CD4-positive, alpha-beta T cell treated with Interleukin-6 for 4 hours (primary cell): ENCODE measurements around the gene SNX2.

Experiments used
- DNase-seq: peaks from one replicate; pipeline ENCODE4 v3.0.0-alpha.2; 2020; ENCODE audit warnings: mixed read lengths

Gene SNX2

DNA sequence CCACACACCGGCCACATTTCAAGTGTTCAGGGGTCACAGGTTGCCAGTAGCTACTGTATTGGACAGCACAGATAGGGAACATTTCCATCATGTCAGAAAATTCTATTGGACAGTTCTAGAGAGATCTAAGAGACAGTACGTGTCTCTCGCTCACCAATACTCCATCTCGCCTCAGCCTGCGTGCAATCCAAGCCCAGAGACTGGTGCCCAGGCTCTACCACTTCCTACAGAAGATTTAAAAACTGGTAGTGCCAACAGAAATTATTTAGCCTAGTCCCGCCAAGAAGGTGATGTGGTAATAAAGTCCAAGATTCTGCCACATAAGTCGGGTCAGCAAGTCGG lies 390 bp upstream of the SNX2 start:
- no peak for DNase-seq

DNA sequence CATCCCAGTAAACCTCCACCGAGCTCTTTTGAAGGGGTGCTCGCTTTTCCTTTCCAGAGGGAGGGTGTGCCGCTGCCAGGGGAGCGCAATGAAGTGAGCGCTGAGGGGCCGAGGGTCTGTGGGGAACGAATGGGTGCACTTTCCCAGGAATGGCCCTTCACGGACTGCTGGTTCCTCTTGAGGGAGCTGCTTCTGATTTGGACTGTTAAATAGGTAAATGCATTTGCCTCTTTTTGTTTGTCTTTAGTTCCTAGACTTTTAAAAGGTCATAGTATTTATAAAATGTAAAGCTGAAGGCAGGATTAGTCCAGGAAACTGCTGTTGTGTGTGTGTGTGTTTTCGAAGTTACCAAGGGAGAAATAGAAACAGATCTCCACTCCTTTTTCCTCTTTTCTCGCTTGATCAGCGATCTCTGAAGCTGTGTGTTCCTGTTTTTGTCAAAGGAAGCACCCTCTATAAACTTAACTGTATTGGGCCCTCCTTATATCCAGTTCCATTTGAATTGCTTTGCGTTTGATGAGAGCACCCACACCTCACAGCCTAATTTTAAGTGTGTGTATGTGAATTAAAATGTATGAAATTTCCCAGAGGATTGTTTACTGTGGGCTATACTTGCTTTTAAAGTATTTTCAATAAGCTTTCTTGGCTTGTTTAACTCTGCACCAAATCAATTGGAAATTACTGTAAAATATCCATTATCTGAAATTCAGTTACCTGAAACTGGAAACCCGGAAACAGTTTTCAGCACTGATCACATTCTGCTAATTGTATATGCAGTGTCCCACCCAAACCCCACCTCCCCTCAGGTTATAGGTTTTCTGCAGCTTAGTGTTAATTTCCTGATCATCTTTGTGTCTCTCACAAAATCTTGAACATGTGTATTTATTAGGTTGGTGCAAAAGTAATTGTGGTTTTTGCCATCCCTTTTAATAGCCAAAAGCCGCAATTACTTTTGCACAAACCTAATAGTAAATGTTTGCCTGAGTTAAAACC lies 966 bp downstream of the SNX2 start:
- DNase-seq: no peak

DNA sequence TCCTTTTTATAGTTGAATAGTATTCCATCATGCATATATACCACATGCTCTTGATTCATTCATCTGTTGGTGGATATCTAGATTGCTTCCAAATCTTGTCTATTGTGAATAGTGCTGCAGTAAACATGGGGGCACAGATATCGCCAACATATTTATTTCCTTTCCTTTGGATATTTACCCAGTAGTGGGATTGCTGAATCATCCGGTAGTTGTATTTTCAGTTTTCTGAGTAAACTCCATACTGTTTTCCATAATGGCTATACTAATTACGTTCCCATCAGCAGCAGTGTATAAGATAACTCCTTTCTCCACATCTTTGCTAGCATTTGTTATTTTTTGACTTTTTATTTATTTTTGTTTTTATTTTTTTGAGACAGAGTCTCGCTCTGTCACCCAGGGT lies 3.3 kb downstream of the SNX2 start:
- DNase-seq: no peak

DNA sequence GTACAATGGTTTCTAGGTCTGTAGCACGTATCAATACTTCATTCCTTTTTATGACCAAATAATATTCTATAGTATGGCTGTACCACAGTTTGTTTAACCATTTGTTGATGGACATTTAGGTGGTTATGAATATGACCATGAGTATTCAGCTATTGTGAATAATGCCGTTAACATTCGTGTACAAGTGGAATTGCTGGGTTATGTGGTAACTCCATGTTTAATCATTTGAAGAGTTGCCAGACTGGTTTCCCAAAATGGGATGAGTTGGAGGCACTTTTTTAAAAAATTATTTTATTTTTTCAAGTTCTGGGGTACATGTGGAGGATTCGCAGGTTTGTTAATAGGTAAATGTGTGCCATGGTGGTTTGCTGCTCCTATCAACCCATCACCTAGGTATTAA lies 4.6 kb downstream of the SNX2 start:
- no peak for DNase-seq

DNA sequence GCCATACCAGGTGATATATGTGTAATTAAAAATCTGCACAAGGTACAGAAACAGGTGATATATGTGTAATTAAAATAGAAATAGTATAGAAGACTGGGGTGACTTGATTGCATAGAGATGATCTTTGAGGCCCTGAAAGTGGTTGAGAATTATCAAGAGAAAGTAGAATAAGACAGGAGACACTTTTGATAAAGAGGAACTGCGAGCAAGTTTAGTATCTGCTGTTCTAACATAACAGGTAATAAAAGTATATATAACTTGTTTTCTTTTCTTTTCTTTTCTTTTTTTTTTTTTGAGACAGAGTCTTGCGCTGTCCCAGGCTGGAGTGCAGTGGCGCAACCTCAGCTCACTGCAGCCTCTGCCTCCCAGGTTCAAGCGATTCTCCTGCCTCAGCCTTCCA lies 5.4 kb downstream of the SNX2 start:
- no peak for DNase-seq

- no peak for DNase-seq
Observed at GRCh38 chr5:122781465-122781864, 6.6 kb downstream of the SNX2 start.

DNA sequence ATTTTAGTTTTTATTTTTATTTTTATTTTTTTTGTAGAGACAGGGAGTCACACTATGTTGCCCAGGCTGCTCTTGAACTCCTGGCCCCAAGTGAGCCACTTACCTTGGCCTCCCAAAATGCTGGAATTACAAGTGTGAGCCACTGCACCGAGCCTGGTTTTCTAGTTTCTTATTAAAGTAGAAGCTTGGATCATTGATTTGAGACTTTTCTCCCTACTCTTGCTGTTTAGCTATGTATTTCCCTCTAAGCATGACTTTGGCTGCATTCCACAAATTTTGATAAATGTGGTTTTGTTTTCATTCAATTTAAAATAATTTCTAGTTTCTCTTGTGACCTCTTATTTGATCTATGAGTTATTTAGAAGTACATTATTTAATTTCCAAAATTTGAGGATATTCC lies 10.4 kb downstream of the SNX2 start:
- DNase-seq: no peak

DNA sequence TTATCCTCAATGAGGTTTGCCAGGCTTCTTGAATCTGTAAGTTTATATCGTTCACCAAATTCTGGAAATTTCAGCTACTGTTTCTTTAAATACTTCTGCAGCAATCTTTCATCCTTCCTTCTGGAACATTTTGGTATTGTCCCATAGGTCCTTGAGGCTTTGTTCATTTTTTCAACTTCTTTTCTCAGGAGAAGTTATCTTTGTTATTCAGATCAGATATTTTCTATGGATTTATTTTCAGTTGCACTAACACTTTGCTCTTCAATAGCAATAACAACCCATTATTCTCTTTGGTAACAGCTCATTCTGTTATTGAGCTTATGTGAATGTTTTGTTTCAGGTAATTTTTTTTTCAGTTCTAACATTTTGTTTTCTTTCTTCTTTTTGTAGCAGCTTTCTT lies 13.5 kb downstream of the SNX2 start:
- DNase-seq: no peak

GRCh38 chr5:122788996-122789395 lies 14.1 kb downstream of the SNX2 start:
- no peak for DNase-seq

DNA sequence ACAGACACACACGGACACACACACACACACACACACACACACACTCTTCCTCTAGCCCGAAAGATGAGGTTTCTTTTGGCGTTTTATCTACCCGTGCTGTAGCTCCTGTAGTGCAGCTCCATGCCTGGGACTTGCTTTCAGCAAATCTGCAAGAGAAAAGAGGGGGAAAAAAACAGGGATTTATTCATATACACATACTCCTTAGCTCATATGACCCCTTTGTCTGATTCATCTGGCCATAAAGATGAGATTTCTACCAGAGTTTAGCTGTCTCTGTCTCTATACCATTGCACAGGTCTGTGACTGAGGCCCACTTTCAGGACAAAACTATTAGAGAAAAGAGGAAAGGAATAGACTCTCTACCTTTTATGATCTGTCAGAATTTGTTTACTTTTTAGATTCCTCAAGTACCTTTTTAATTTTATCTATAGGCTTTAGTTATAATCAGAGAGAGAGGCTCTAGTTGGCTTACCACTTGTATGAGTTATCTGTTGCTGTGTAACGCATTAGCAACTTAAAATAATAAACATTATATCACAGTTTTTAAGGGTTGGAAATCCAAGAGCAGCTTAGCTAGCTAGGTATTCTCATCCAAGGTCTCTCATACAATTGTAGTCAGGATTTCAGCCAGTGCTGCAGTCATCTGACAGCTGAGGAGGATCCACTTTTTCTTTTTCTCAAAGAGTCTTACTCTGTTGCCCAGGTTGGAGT lies 14.7 kb downstream of the SNX2 start:
- no peak for DNase-seq

DNA sequence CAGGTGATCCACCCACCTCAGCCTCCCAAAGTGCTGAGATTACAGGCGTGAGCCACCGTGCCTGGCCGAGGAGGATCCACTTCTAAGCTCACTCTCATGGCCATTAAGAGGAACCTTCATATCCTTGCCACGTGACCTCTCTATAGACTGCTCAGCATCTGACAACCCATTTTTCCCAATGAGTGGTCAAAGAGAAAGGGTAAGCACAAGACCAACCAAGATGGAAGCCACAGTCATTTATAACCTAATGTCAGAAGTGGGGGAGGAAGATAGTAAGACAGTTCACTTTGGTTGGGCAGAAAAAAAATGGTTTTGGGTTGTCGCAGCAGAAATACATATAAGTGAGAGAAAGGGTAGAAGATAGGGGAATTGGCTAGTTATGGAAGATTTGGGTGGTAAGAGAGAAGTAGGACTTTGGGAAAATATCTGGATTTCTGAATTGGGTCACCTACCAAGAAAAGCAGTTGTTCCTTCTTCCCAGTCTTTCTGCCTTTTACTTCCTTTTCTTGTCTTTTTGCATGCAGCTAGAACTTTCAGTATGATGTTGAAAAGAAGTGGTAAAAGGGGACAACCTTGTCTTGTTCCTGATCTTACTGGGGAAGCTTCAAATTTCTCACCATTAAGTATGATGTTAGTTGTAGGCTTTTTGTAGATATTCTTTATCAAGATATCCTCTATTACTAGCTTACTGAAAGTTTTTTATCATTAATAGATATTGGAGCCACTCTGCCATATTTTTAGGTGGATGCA lies 15.6 kb downstream of the SNX2 start:
- no peak for DNase-seq

DNA sequence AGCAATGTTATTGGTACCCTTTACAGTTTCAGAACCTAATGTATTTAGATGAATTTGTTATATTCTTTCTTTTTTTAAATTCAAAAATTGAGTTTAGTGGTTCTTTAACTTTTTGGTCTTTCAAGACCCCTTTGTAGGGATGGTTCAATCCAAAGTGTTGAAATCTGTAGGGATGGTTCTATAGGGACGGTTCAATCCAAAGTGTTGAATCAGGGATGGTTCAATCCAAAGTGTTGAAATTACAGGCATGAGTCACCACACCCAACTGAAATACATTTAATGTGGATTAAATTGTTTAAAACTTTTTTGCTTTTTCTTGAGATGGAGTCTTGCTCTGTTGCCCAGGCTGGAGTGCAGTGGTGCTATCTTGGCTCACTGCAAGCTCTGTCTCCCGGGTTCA lies 30.6 kb downstream of the SNX2 start:
- DNase-seq: no peak

- no peak for DNase-seq
Observed at GRCh38 chr5:122810405-122810804, 35.5 kb downstream of the SNX2 start.

- DNase-seq: no peak
Observed at GRCh38 chr5:122815218-122815767, 40.4 kb downstream of the SNX2 start.

DNA sequence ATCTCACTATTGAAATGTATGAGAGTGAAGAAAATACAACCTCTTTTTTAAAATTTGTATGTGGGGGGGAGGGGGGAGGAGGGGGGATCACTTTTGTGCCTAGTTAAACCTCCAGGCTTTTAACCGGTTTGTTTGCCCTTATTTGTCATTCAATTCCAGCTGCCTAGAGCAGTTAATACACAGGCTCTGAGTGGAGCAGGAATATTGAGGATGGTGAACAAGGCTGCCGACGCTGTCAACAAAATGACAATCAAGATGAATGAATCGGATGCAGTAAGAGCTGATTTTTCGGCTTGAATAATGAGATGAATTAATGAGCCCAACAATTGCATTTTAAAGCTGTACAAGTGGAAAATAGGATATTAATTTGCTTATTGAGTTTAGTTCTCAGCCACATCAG lies 41.9 kb downstream of the SNX2 start:
- no peak for DNase-seq

DNA sequence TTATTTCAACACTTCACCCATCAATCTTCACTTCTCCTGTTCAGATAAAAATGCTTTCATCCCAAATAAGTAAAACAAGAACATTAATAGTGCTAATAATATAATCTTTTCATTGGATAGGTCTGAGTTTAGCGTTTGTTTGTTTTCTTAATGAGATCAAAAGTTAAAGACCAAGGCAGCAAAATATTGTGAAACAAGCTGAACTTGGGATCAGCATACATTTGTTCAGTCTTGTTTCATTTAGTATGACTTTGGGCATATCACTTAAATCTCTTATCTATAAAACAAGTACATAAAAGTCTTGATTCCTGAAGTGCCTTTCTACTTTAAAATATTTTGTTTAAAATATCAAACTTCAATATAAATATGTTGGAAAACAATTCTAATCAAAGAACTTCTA lies 57.1 kb downstream of the SNX2 start:
- no peak for DNase-seq

DNA sequence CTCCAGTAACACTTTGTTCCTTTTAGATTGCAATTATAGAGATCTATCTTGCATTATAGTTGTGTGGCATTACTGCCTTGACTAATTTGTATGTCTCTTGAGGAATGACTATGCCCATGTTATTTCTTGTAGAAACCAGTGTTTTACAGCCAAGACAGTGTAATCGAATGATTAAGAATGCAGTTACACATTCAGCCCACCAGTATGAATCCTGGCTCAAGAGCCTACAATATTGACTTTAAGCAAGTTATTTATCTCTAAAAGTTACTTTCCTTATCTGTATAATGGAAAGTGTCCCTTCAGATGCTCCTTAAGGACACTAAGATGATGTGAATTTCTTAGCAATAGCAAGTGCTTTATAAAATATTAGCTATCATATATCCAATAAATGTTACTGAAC lies 60.8 kb downstream of the SNX2 start:
- DNase-seq: no peak

DNA sequence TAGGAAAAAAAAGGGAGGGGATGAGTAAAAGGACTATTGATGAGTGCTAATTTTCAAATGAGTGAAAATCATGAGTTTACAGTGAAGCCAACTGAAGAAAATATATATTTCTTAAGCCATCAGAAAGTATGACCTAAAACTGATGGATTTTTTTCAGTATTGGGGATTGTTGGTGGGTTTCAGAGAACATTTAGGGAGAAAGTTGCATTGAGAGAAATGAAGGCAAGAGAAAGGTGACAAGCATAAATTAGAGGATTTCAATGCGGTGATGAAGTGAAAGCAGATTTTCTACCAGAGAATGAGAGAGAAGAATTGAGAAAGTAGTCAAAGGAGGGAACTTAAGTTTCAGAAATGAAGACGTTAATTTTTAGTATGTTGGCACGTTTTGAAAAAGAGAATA lies 62.1 kb downstream of the SNX2 start:
- DNase-seq: no peak

DNA sequence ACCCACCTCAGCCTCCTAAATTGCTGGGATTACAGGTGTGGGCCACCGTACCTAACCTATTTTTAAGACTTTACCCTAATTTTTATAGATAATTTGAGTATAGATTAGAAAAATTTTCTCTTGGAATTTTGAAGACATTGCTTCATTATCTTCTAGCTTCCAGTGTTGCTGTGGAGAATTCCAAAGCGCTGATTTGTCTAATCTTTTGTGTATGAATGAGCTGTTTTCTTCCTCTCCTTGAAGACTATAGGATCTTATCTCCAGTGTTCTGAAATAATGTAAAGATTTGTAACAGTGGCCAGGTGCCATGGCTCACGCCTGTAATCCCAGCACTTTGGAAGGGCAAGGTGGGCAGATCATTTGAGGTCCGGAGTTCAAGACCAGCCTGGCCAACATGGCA lies 64.9 kb downstream of the SNX2 start:
- DNase-seq: no peak

GRCh38 chr5:122842016-122842580 lies 67.2 kb downstream of the SNX2 start:
- DNase-seq: no peak

DNA sequence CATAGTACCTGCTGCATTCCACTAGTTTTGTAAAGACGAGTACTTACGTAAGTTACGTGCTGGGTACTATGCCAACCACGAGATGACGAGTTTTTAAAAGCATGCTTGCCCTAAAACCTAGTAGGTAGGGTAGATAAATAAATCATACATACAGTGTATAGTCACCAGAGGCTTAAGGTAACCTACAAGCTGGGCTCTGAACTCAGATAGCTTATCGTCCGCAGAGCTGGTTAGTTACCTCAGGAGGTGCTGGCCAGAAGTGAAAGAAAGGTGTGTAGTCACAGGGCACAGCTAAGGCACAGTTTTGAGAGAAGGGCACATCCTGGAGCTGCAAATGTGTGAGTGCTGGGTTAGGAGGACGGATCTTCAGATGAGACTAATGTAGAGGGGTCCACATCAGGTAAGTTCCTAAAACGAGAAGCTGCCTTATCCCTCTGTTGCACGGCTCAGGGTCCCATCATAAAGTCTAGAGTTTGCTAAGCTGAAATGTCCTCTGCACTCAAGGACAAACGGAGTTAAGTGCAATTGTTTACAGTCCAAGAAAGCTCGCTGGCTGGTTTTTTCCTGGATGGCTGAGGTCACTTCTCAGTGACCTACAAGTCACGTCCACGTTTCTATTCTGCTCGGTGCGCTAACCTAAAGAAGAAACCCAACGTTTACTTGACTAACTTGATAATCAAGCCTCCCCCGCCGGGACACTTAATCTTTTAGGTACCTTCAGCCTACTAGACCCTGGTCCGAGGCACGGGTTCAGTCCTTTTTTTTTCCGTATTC lies 69.4 kb downstream of the SNX2 start:
- peak; percentile 21 for DNase-seq

GRCh38 chr5:122844910-122845228 lies 70.0 kb downstream of the SNX2 start:
- DNase-seq: peak; percentile 8
